ENCODE data around the gene UBXN4. TPM values are rescaled to one million over a fixed set of nuclear protein-coding genes. Genes with fewer than 3 reads are reported as not detected.
"Not testable (repeated sequence)": the region's sequence is repeated elsewhere in the genome, so short reads cannot be mapped to it uniquely, and the experiment has no call there.

Gene UBXN4
- total RNA-seq, 5 donors from 2014 or later (not counting 1 experiment from before 2014, with no cell fraction given): 96.6 to 140 (median 121) TPM

GRCh38 chr2:135704075-135704474, 37.6 kb upstream of the UBXN4 start:
- H3K27me3 Mint-ChIP-seq; H3K27me3 ChIP-seq (replicated peaks in 1 of 2; ENCODE audit: control insufficient read depth in 2 of 2, extremely low read depth in 1 of 2, insufficient read depth in 2 of 2, low read length in 1 of 2); H3K9me3 Mint-ChIP-seq; H3K27ac Mint-ChIP-seq; H3K4me3 ChIP-seq (ENCODE audit: control insufficient read depth in 1 of 2, extremely low read depth in 1 of 2, low read length in 1 of 2); H3K27ac ChIP-seq (ENCODE audit: low read length); DNase-seq; ATAC-seq (replicated peaks in 1 of 4); H3K36me3 Mint-ChIP-seq; H3K36me3 ChIP-seq (ENCODE audit: control insufficient read depth in 2 of 2, extremely low read depth in 1 of 2, insufficient read depth in 1 of 2, low read length in 1 of 2); H3K4me1 Mint-ChIP-seq; H3K9me3 ChIP-seq; H3K4me3 Mint-ChIP-seq; H3K4me1 ChIP-seq (ENCODE audit: control insufficient read depth in 1 of 2, extremely low read depth in 1 of 2, insufficient read depth in 2 of 2, low read length in 2 of 2): not testable (repeated sequence)
- ChIA-PET CTCF (interaction anchor here in 1 of 2 donors (0.6 to 0.9 kb wide), 2 partner anchors 9 to 41 kb away, joined by 3 read pairs; no protein-coding TSS in a partner anchor), POLR2A (interaction anchor here in 1 of 2 donors (0.6 kb wide), 5 partner anchors 42 to 700 kb away, joined by 3 to 4 read pairs (median 4); no protein-coding TSS in a partner anchor)
- WGBS (ENCODE audit: insufficient coverage): 90% methylated on average over 2 of the region's 5 CpGs

GRCh38 chr2:135708159-135708558, 33.5 kb upstream of the UBXN4 start:
- DNase-seq (no peak), ATAC-seq (replicated peaks in 1 of 4) (no peak)
- no peaks in the 10 kb centered on the region for H3K4me1 Mint-ChIP-seq
- no peaks in the 10 kb centered on the region for H3K9me3 ChIP-seq
- ChIA-PET POLR2A (interaction anchor here in 1 of 2 donors (0.6 kb wide), 1 partner anchor 34 kb away, joined by 4 read pairs; no protein-coding TSS in a partner anchor), CTCF (interaction anchor here (0.7 to 5.7 kb wide), 7 partner anchors 11 to 720 kb away, joined by 3 to 126 read pairs (median 7); no protein-coding TSS in a partner anchor)
- H3K27me3 Mint-ChIP-seq: no peaks in the 10 kb centered on the region
- WGBS (ENCODE audit: insufficient coverage): no CpG with 5 or more reads among the region's 4 CpGs
- H3K4me1 ChIP-seq (ENCODE audit: control insufficient read depth in 1 of 2, extremely low read depth in 1 of 2, insufficient read depth in 2 of 2, low read length in 2 of 2): no peaks in the 10 kb centered on the region
- no peak overlapping the region for H3K4me3 ChIP-seq (ENCODE audit: control insufficient read depth in 1 of 2, extremely low read depth in 1 of 2, low read length in 1 of 2)
- no peak overlapping the region for H3K27ac Mint-ChIP-seq
- no peaks in the 10 kb centered on the region for H3K9me3 Mint-ChIP-seq
- peaks cover 3% of the 10 kb centered on the region for H3K36me3 Mint-ChIP-seq
- H3K4me3 Mint-ChIP-seq: no peak overlapping the region
- H3K27me3 ChIP-seq (replicated peaks in 1 of 2; ENCODE audit: control insufficient read depth in 2 of 2, extremely low read depth in 1 of 2, insufficient read depth in 2 of 2, low read length in 1 of 2): no peaks in the 10 kb centered on the region
- H3K36me3 ChIP-seq (ENCODE audit: control insufficient read depth in 2 of 2, extremely low read depth in 1 of 2, insufficient read depth in 1 of 2, low read length in 1 of 2): peaks cover 0 to 6% of the 10 kb centered on the region in 2 donors
- no peak overlapping the region for H3K27ac ChIP-seq (ENCODE audit: low read length)

- H3K27ac Mint-ChIP-seq: no peak overlapping the region
- no peak overlapping the region for H3K4me3 Mint-ChIP-seq
These were observed 31.7 kb upstream of the UBXN4 start for GRCh38 chr2:135709992-135710391.

GRCh38 chr2:135715086-135715485, 26.6 kb upstream of the UBXN4 start:
- H3K27ac Mint-ChIP-seq; H3K4me3 Mint-ChIP-seq; H3K27me3 ChIP-seq (replicated peaks in 1 of 2; ENCODE audit: control insufficient read depth in 2 of 2, extremely low read depth in 1 of 2, insufficient read depth in 2 of 2, low read length in 1 of 2); H3K9me3 ChIP-seq; H3K4me1 Mint-ChIP-seq; POLR2A ChIA-PET; H3K9me3 Mint-ChIP-seq; ATAC-seq (replicated peaks in 1 of 4); H3K4me1 ChIP-seq (ENCODE audit: control insufficient read depth in 1 of 2, extremely low read depth in 1 of 2, insufficient read depth in 2 of 2, low read length in 2 of 2); H3K27ac ChIP-seq (ENCODE audit: low read length); CTCF ChIA-PET; DNase-seq; H3K27me3 Mint-ChIP-seq; H3K4me3 ChIP-seq (ENCODE audit: control insufficient read depth in 1 of 2, extremely low read depth in 1 of 2, low read length in 1 of 2): not testable (repeated sequence)
- WGBS (ENCODE audit: insufficient coverage): 100% methylated on average over 3 of the region's 9 CpGs
- peaks cover 20% of the 10 kb centered on the region for H3K36me3 Mint-ChIP-seq
- peaks cover 0 to 30% of the 10 kb centered on the region in 2 donors for H3K36me3 ChIP-seq (ENCODE audit: control insufficient read depth in 2 of 2, extremely low read depth in 1 of 2, insufficient read depth in 1 of 2, low read length in 1 of 2)

More at GRCh38 chr2:135709992-135710391, 31.7 kb upstream of the UBXN4 start:
- Histone ChIP-seq H3K36me3 (ENCODE audit: control insufficient read depth in 2 of 2, extremely low read depth in 1 of 2, insufficient read depth in 1 of 2, low read length in 1 of 2) (peaks cover 0 to 8% of the 10 kb centered on the region in 2 donors), H3K4me3 (ENCODE audit: control insufficient read depth in 1 of 2, extremely low read depth in 1 of 2, low read length in 1 of 2) (no peak overlapping the region), H3K9me3 (no peaks in the 10 kb centered on the region), H3K27me3 (replicated peaks in 1 of 2; ENCODE audit: control insufficient read depth in 2 of 2, extremely low read depth in 1 of 2, insufficient read depth in 2 of 2, low read length in 1 of 2) (no peaks in the 10 kb centered on the region), H3K27ac (ENCODE audit: low read length) (no peak overlapping the region), H3K4me1 (ENCODE audit: control insufficient read depth in 1 of 2, extremely low read depth in 1 of 2, insufficient read depth in 2 of 2, low read length in 2 of 2) (no peaks in the 10 kb centered on the region)
- POLR2A ChIA-PET: no interaction called here
- DNase-seq (peak; percentile 13 to 78 (median 67)), ATAC-seq (replicated peaks in 1 of 4) (peak; percentile 63 to 75 (median 68))
- Mint-ChIP-seq H3K36me3 (peaks cover 6% of the 10 kb centered on the region), H3K27me3 (no peaks in the 10 kb centered on the region), H3K9me3 (no peaks in the 10 kb centered on the region), H3K4me1 (no peaks in the 10 kb centered on the region)
- WGBS (ENCODE audit: insufficient coverage): no CpG with 5 or more reads among the region's 6 CpGs
- CTCF ChIA-PET: interaction anchor here (0.6 to 5.7 kb wide), 23 partner anchors 9 to 722 kb away, joined by 3 to 126 read pairs (median 4); partner anchors contain the start of genes R3HDM1 (in 1 of the 2), UBXN4 (in 1 of the 2) and ZRANB3 (in 1 of the 2)

GRCh38 chr2:135728064-135728743, 13.5 kb upstream of the UBXN4 start:
- ChIA-PET CTCF (no interaction called here), POLR2A (interaction anchor here in 1 of 2 donors (0.5 kb wide), 1 partner anchor 527 kb away, joined by 3 read pairs; no protein-coding TSS in a partner anchor)
- H3K27me3 Mint-ChIP-seq: no peaks in the 10 kb centered on the region
- peaks cover 0 to 9% (median 8%) of the 10 kb centered on the region in 3 donors for H3K4me1 Mint-ChIP-seq
- Histone ChIP-seq H3K27ac (ENCODE audit: low read length) (no peak overlapping the region), H3K4me3 (ENCODE audit: control insufficient read depth in 1 of 2, extremely low read depth in 1 of 2, low read length in 1 of 2) (no peak overlapping the region), H3K4me1 (ENCODE audit: control insufficient read depth in 1 of 2, extremely low read depth in 1 of 2, insufficient read depth in 2 of 2, low read length in 2 of 2) (peaks cover 6 to 7% of the 10 kb centered on the region in 2 experiments), H3K9me3 (no peaks in the 10 kb centered on the region), H3K36me3 (ENCODE audit: control insufficient read depth in 2 of 2, extremely low read depth in 1 of 2, insufficient read depth in 1 of 2, low read length in 1 of 2) (peaks cover 0 to 11% of the 10 kb centered on the region in 2 donors), H3K27me3 (replicated peaks in 1 of 2; ENCODE audit: control insufficient read depth in 2 of 2, extremely low read depth in 1 of 2, insufficient read depth in 2 of 2, low read length in 1 of 2) (no peaks in the 10 kb centered on the region)
- H3K36me3 Mint-ChIP-seq: peaks cover 22% of the 10 kb centered on the region
- ATAC-seq (replicated peaks in 1 of 4) (no peak), DNase-seq (no peak)
- 82% methylated on average over 1 of the region's 2 CpGs for WGBS (ENCODE audit: insufficient coverage)
- H3K27ac Mint-ChIP-seq: peak overlapping the region in 1 of 2 donors; percentile 12
- no peaks in the 10 kb centered on the region for H3K9me3 Mint-ChIP-seq
- no peak overlapping the region for H3K4me3 Mint-ChIP-seq

- H3K36me3 ChIP-seq (ENCODE audit: control insufficient read depth in 2 of 2, extremely low read depth in 1 of 2, insufficient read depth in 1 of 2, low read length in 1 of 2): no peaks in the 10 kb centered on the region
- no peak overlapping the region for H3K27ac Mint-ChIP-seq
- CTCF ChIA-PET: no interaction called here
- peaks cover 0 to 14% (median 12%) of the 10 kb centered on the region in 3 donors for H3K4me1 Mint-ChIP-seq
- H3K27me3 ChIP-seq (replicated peaks in 1 of 2; ENCODE audit: control insufficient read depth in 2 of 2, extremely low read depth in 1 of 2, insufficient read depth in 2 of 2, low read length in 1 of 2): no peaks in the 10 kb centered on the region
- ATAC-seq (replicated peaks in 1 of 4) (peak in 3 of 4 experiments; percentile 16 to 47 (median 17)), DNase-seq (no peak)
- POLR2A ChIA-PET: no interaction called here
- 70% methylated on average over 4 of the region's 5 CpGs for WGBS (ENCODE audit: insufficient coverage)
- H3K9me3 Mint-ChIP-seq: no peaks in the 10 kb centered on the region
- H3K27me3 Mint-ChIP-seq: no peaks in the 10 kb centered on the region
- no peak overlapping the region for H3K27ac ChIP-seq (ENCODE audit: low read length)
- no peaks in the 10 kb centered on the region for H3K9me3 ChIP-seq
- peaks cover 6 to 11% of the 10 kb centered on the region in 2 experiments for H3K4me1 ChIP-seq (ENCODE audit: control insufficient read depth in 1 of 2, extremely low read depth in 1 of 2, insufficient read depth in 2 of 2, low read length in 2 of 2)
- no peaks in the 10 kb centered on the region for H3K36me3 Mint-ChIP-seq
- no peak overlapping the region for H3K4me3 ChIP-seq (ENCODE audit: control insufficient read depth in 1 of 2, extremely low read depth in 1 of 2, low read length in 1 of 2)
- peak overlapping the region in 1 of 3 donors; percentile 33 for H3K4me3 Mint-ChIP-seq
These were observed 9.1 kb upstream of the UBXN4 start for GRCh38 chr2:135732561-135732960.
